ACC112 (cell line): ENCODE results near the gene CD1E.
"Not testable (repeated sequence)": the region's sequence is repeated elsewhere in the genome, so short reads cannot be mapped to it uniquely, and the experiment has no call there.

Experiments
- H2AFZ ChIP-seq: fragments of 200-600 bp; sonication (generic); one replicate; pipeline ENCODE4 v1.6.0; 2017; ENCODE audit warnings: antibody characterized with exemption, low read length; ENCODE audit not compliant: unreplicated experiment
- H3K27ac ChIP-seq: fragments of 200-600 bp; sonication (generic); 2 replicates; pipeline ENCODE4 v1.5.1; 2014; ENCODE audit warnings: low read depth, mild to moderate bottlenecking, antibody characterized with exemption, low read length, moderate library complexity
- H3K27me3 ChIP-seq: fragments of 200-600 bp; sonication (generic); 2 replicates; pipeline ENCODE4 v1.6.1; 2014; ENCODE audit warnings: mild to moderate bottlenecking, antibody characterized with exemption, low read length, moderate library complexity, mixed read lengths; ENCODE audit not compliant: insufficient read depth
- H3K36me3 ChIP-seq: fragments of 200-600 bp; sonication (generic); 2 replicates; pipeline ENCODE4 v1.6.1; 2016; ENCODE audit warnings: mild to moderate bottlenecking, antibody characterized with exemption, low read length, moderate library complexity, mixed read lengths; ENCODE audit not compliant: insufficient read depth
- H3K4me1 ChIP-seq: fragments of 200-600 bp; sonication (generic); one replicate; pipeline ENCODE4 v1.6.1; 2016; ENCODE audit warnings: low read length, mixed read lengths; ENCODE audit not compliant: insufficient read depth, unreplicated experiment, control insufficient read depth
- H3K4me3 ChIP-seq: fragments of 200-600 bp; sonication (generic); 2 replicates; pipeline ENCODE4 v1.5.1; 2014; ENCODE audit warnings: mild to moderate bottlenecking, low read depth, low read length
- H3K79me2 ChIP-seq: fragments of 200-600 bp; sonication (generic); one replicate; pipeline ENCODE4 v1.6.0; 2016; ENCODE audit warnings: low read length; ENCODE audit not compliant: control insufficient read depth, unreplicated experiment, insufficient read depth

The CD1E gene

GRCh38 chr1:158362482-158362881, 8.8 kb downstream of the CD1E start:
- no peak overlapping the region for H3K27ac ChIP-seq
- H3K4me3 ChIP-seq, result no peak overlapping the region
- no peaks in the 10 kb centered on the region for H3K4me1 ChIP-seq
- no peak overlapping the region for H2AFZ ChIP-seq
- no peaks in the 10 kb centered on the region for H3K36me3 ChIP-seq
- H3K79me2 ChIP-seq, result no peaks in the 10 kb centered on the region
- no peaks in the 10 kb centered on the region for H3K27me3 ChIP-seq

GRCh38 chr1:158362941-158363340, 9.2 kb downstream of the CD1E start:
- Histone ChIP-seq H3K4me3 (no peak overlapping the region), H3K27me3 (no peaks in the 10 kb centered on the region), H3K4me1 (no peaks in the 10 kb centered on the region), H2AFZ (no peak overlapping the region), H3K79me2 (no peaks in the 10 kb centered on the region), H3K27ac (no peak overlapping the region), H3K36me3 (no peaks in the 10 kb centered on the region)

- Histone ChIP-seq H3K27ac (no peak overlapping the region), H3K4me3 (no peak overlapping the region), H3K36me3 (no peaks in the 10 kb centered on the region), H2AFZ (no peak overlapping the region), H3K79me2 (no peaks in the 10 kb centered on the region), H3K4me1 (no peaks in the 10 kb centered on the region), H3K27me3 (no peaks in the 10 kb centered on the region)
Observed at GRCh38 chr1:158366783-158367182, 13.1 kb downstream of the CD1E start.

- Histone ChIP-seq H3K36me3 (no peaks in the 10 kb centered on the region), H3K27me3 (no peaks in the 10 kb centered on the region), H3K4me3 (no peak overlapping the region), H3K27ac (no peak overlapping the region), H3K4me1 (no peaks in the 10 kb centered on the region), H3K79me2 (no peaks in the 10 kb centered on the region), H2AFZ (no peak overlapping the region)
Observed at GRCh38 chr1:158371188-158371953, 17.7 kb downstream of the CD1E start.

- not testable (repeated sequence) for H3K4me1 ChIP-seq, H3K36me3 ChIP-seq, H3K4me3 ChIP-seq, H3K27me3 ChIP-seq, H3K79me2 ChIP-seq, H3K27ac ChIP-seq, H2AFZ ChIP-seq
Observed at GRCh38 chr1:158374101-158374500, 20.4 kb downstream of the CD1E start.

GRCh38 chr1:158374860-158375259, 21.2 kb downstream of the CD1E start:
- H3K4me3 ChIP-seq, result no peak overlapping the region
- no peak overlapping the region for H2AFZ ChIP-seq
- no peaks in the 10 kb centered on the region for H3K36me3 ChIP-seq
- no peaks in the 10 kb centered on the region for H3K4me1 ChIP-seq
- no peaks in the 10 kb centered on the region for H3K79me2 ChIP-seq
- no peaks in the 10 kb centered on the region for H3K27me3 ChIP-seq
- no peak overlapping the region for H3K27ac ChIP-seq

GRCh38 chr1:158390331-158390730, 36.6 kb downstream of the CD1E start:
- Histone ChIP-seq H3K79me2 (no peaks in the 10 kb centered on the region), H3K36me3 (no peaks in the 10 kb centered on the region), H3K4me3 (no peak overlapping the region), H3K27ac (no peak overlapping the region), H3K4me1 (no peaks in the 10 kb centered on the region), H3K27me3 (no peaks in the 10 kb centered on the region), H2AFZ (no peak overlapping the region)

- Histone ChIP-seq H2AFZ (no peak overlapping the region), H3K79me2 (no peaks in the 10 kb centered on the region), H3K4me3 (no peak overlapping the region), H3K27me3 (no peaks in the 10 kb centered on the region), H3K36me3 (no peaks in the 10 kb centered on the region), H3K27ac (no peak overlapping the region), H3K4me1 (no peaks in the 10 kb centered on the region)
Observed at GRCh38 chr1:158391099-158391498, 37.4 kb downstream of the CD1E start.

GRCh38 chr1:158393476-158393875, 39.8 kb downstream of the CD1E start:
- no peaks in the 10 kb centered on the region for H3K27me3 ChIP-seq
- no peaks in the 10 kb centered on the region for H3K79me2 ChIP-seq
- H3K4me3 ChIP-seq, result no peak overlapping the region
- no peaks in the 10 kb centered on the region for H3K4me1 ChIP-seq
- H2AFZ ChIP-seq, result no peak overlapping the region
- H3K27ac ChIP-seq, result no peak overlapping the region
- no peaks in the 10 kb centered on the region for H3K36me3 ChIP-seq

- Histone ChIP-seq H3K79me2 (no peaks in the 10 kb centered on the region), H3K27me3 (no peaks in the 10 kb centered on the region), H3K36me3 (no peaks in the 10 kb centered on the region), H2AFZ (no peak overlapping the region), H3K4me1 (no peaks in the 10 kb centered on the region), H3K4me3 (no peak overlapping the region), H3K27ac (no peak overlapping the region)
Observed at GRCh38 chr1:158396646-158397045, 43.0 kb downstream of the CD1E start.

- H3K4me3 ChIP-seq, result no peak within 1 kb of the TSS
- no peaks in the 10 kb centered on the region for H3K36me3 ChIP-seq
- no peaks in the 10 kb centered on the region for H3K4me1 ChIP-seq
- no peak within 1 kb of the TSS for H2AFZ ChIP-seq
- H3K79me2 ChIP-seq, result no peaks in the 10 kb centered on the region
- H3K27me3 ChIP-seq, result no peaks in the 10 kb centered on the region
- no peak within 1 kb of the TSS for H3K27ac ChIP-seq
Observed at GRCh38 chr1:158398818-158399514, 45.3 kb downstream of the CD1E start, which contains the start of gene OR10T2. Gene OR10T2 (minus strand): TSS chr1:158399466. CDS start chr1:158399466, 0 bp downstream.
